WTC11 (cell line): Measurements from ENCODE around the gene TDRD9. TPM values are rescaled to one million over a fixed set of nuclear protein-coding genes. Genes with fewer than 3 reads are reported as not detected.

ENCODE experiments used
- ATAC-seq: fragments of 200-7000 bp; cut with Tn5 transposase; 2 replicates; pipeline ENCODE4 v1.10.0; 2021; ENCODE audit warnings: mild to moderate bottlenecking, moderate library complexity
- CTCF ChIA-PET: fragments of 300-600 bp; sonication (Branson Sonifier 250); formaldehyde crosslinking; loops from one replicate; lab custom pipeline; 2021; ENCODE audit warnings: antibody characterized with exemption; lab: Charles Lee
- POLR2A ChIA-PET: fragments of 350-600 bp; sonication (Branson Sonifier 250); formaldehyde crosslinking; loops from one replicate; lab custom pipeline; 2021; ENCODE audit warnings: antibody characterized with exemption; lab: Charles Lee
- DNase-seq: peaks from one replicate; pipeline ENCODE4 v3.0.0; 2021; ENCODE audit warnings: low spot score
- H3K27ac Mint-ChIP-seq: 2 replicates; pipeline ENCODE4 v1.8.0; 2021; ENCODE audit warnings: mixed read lengths
- H3K27me3 Mint-ChIP-seq: 2 replicates; pipeline ENCODE4 v1.8.0; 2021; ENCODE audit warnings: low read depth, mild to moderate bottlenecking, moderate library complexity, mixed read lengths
- H3K36me3 Mint-ChIP-seq: 2 replicates; pipeline ENCODE4 v1.8.0; 2021; ENCODE audit warnings: mixed read lengths
- H3K4me1 Mint-ChIP-seq: 2 replicates; pipeline ENCODE4 v1.8.0; 2022; ENCODE audit warnings: mixed read lengths
- H3K4me3 Mint-ChIP-seq: 2 replicates; pipeline ENCODE4 v1.8.0; 2021; ENCODE audit warnings: mild to moderate bottlenecking, moderate library complexity, mixed read lengths
- H3K9me3 Mint-ChIP-seq: 2 replicates; pipeline ENCODE4 v1.8.0; 2021; ENCODE audit warnings: mixed read lengths
- AFF4 ChIP-seq: sonication (generic); formaldehyde crosslinking; IDR thresholded peaks from 2 replicates; pipeline ENCODE4 v1.8.1; 2023; ENCODE audit warnings: mild to moderate bottlenecking, missing genetic modification reagents, borderline replicate concordance
- CREB1 ChIP-seq: sonication (generic); formaldehyde crosslinking; IDR thresholded peaks from 2 replicates; pipeline ENCODE4 v1.8.0; 2023; ENCODE audit warnings: mild to moderate bottlenecking, missing genetic modification reagents
- ELF4 ChIP-seq: sonication (generic); formaldehyde crosslinking; IDR thresholded peaks from 2 replicates; pipeline ENCODE4 v1.8.1; 2022; ENCODE audit warnings: low read depth, mild to moderate bottlenecking, moderate library complexity, missing genetic modification reagents
- EMX1 ChIP-seq: fragments of 250-450 bp; sonication (Bioruptor Pico); IDR thresholded peaks from 2 replicates; pipeline ENCODE4 v1.8.0; 2021; ENCODE audit warnings: mild to moderate bottlenecking
- ETV6 ChIP-seq: sonication (generic); formaldehyde crosslinking; IDR thresholded peaks from 2 replicates; pipeline ENCODE4 v1.8.1; 2022; ENCODE audit warnings: mild to moderate bottlenecking, missing genetic modification reagents
- FOXJ3 ChIP-seq: sonication (generic); formaldehyde crosslinking; IDR thresholded peaks from 2 replicates; pipeline ENCODE4 v1.9.0; 2021; ENCODE audit warnings: missing genetic modification reagents, mild to moderate bottlenecking, borderline replicate concordance
- FOXK1 ChIP-seq: sonication (generic); formaldehyde crosslinking; IDR thresholded peaks from 2 replicates; pipeline ENCODE4 v1.8.0; 2022; ENCODE audit warnings: mild to moderate bottlenecking, moderate library complexity, missing genetic modification reagents
- HMGA2 ChIP-seq: fragments of 250-450 bp; sonication (Bioruptor Pico); IDR thresholded peaks from 2 replicates; pipeline ENCODE4 v1.4.0; 2021; ENCODE audit warnings: mild to moderate bottlenecking, moderate library complexity
- HMGXB4 ChIP-seq: sonication (generic); formaldehyde crosslinking; IDR thresholded peaks from 2 replicates; pipeline ENCODE4 v1.8.1; 2023; ENCODE audit warnings: mild to moderate bottlenecking, moderate library complexity, missing genetic modification reagents
- JAZF1 ChIP-seq: fragments of 250-450 bp; sonication (Bioruptor Pico); IDR thresholded peaks from 2 replicates; pipeline ENCODE4 v1.9.0; 2021; ENCODE audit warnings: moderate library complexity, mild to moderate bottlenecking, inconsistent platforms
- MLX ChIP-seq: sonication (generic); formaldehyde crosslinking; IDR thresholded peaks from 2 replicates; pipeline ENCODE4 v1.8.1; 2023; ENCODE audit warnings: mild to moderate bottlenecking, missing genetic modification reagents, moderate library complexity
- NFATC4 ChIP-seq: fragments of 250-450 bp; sonication (Bioruptor Pico); IDR thresholded peaks from 2 replicates; pipeline ENCODE4 v1.9.0; 2021; ENCODE audit warnings: mild to moderate bottlenecking
- NFYB ChIP-seq: sonication (generic); formaldehyde crosslinking; conservative IDR thresholded peaks from 2 replicates; pipeline ENCODE4 v1.8.0; 2022; ENCODE audit warnings: low read depth, missing genetic modification reagents
- NR3C1 ChIP-seq: sonication (generic); formaldehyde crosslinking; conservative IDR thresholded peaks from 2 replicates; pipeline ENCODE4 v1.8.1; 2023; ENCODE audit warnings: low read depth, mild to moderate bottlenecking, missing genetic modification reagents
- OVOL2 ChIP-seq: fragments of 250-450 bp; sonication (Bioruptor Pico); IDR thresholded peaks from 2 replicates; pipeline ENCODE4 v1.9.0; 2021; ENCODE audit warnings: mild to moderate bottlenecking, borderline replicate concordance
- PREB ChIP-seq: sonication (generic); formaldehyde crosslinking; IDR thresholded peaks from 2 replicates; pipeline ENCODE4 v1.8.1; 2022; ENCODE audit warnings: mild to moderate bottlenecking, missing genetic modification reagents, moderate library complexity, borderline replicate concordance
- PRRX2 ChIP-seq: fragments of 250-450 bp; sonication (Bioruptor Pico); IDR thresholded peaks from 2 replicates; pipeline ENCODE4 v1.8.0; 2021; ENCODE audit warnings: mild to moderate bottlenecking
- RELA ChIP-seq: sonication (generic); formaldehyde crosslinking; IDR thresholded peaks from 2 replicates; pipeline ENCODE4 v1.8.1; 2022; ENCODE audit warnings: missing genetic modification reagents, mild to moderate bottlenecking, borderline replicate concordance
- RORB ChIP-seq: fragments of 250-450 bp; sonication (Bioruptor Pico); IDR thresholded peaks from 2 replicates; pipeline ENCODE4 v1.9.0; 2021; ENCODE audit warnings: mild to moderate bottlenecking
- SMAD3 ChIP-seq: sonication (generic); formaldehyde crosslinking; IDR thresholded peaks from 2 replicates; pipeline ENCODE4 v1.8.0; 2022; ENCODE audit warnings: missing genetic modification reagents, mild to moderate bottlenecking, borderline replicate concordance
- SMAD4 ChIP-seq: sonication (generic); formaldehyde crosslinking; IDR thresholded peaks from 2 replicates; pipeline ENCODE4 v1.8.0; 2022; ENCODE audit warnings: mild to moderate bottlenecking, missing genetic modification reagents
- TCF7 ChIP-seq: sonication (generic); formaldehyde crosslinking; IDR thresholded peaks from 2 replicates; pipeline ENCODE4 v1.8.0; 2022; ENCODE audit warnings: mild to moderate bottlenecking, low read depth, missing genetic modification reagents, moderate library complexity
- TEAD4 ChIP-seq: sonication (generic); formaldehyde crosslinking; IDR thresholded peaks from 2 replicates; pipeline ENCODE4 v1.8.0; 2022; ENCODE audit warnings: mild to moderate bottlenecking, missing genetic modification reagents
- ZNF396 ChIP-seq: fragments of 250-450 bp; sonication (Bioruptor Pico); IDR thresholded peaks from 2 replicates; pipeline ENCODE4 v1.8.0; 2021; ENCODE audit warnings: mild to moderate bottlenecking, moderate library complexity, borderline replicate concordance
- ZNF532 ChIP-seq: fragments of 250-450 bp; sonication (Bioruptor Pico); IDR thresholded peaks from 2 replicates; pipeline ENCODE4 v1.9.0; 2021; ENCODE audit warnings: mild to moderate bottlenecking, borderline replicate concordance
- total RNA-seq: library from RNA; stranded (reverse); gene quantifications from 3 replicates; pipeline ENCODE4 v1.2.3, GENCODE V29; 2021

The TDRD9 gene
- total RNA-seq, 1 experiment from 2014 or later = 0.17 TPM

GRCh38 chr14:104014764-104015163 is 86.5 kb downstream of the TDRD9 start:
- TF ChIP-seq PREB (no peak), CREB1 (no peak), JAZF1 (CRISPR knock-in tag) (no peak), AFF4 (CRISPR knock-in tag) (no peak), NFYB (CRISPR knock-in tag) (no peak), ZNF396 (no peak), RORB (CRISPR knock-in tag) (no peak), MLX (CRISPR knock-in tag) (no peak), NFATC4 (CRISPR knock-in tag) (no peak), TCF7 (no peak), HMGA2 (CRISPR knock-in tag) (no peak), RELA (no peak), FOXJ3 (CRISPR knock-in tag) (no peak), SMAD3 (CRISPR knock-in tag) (no peak), EMX1 (CRISPR knock-in tag) (no peak), FOXK1 (CRISPR knock-in tag) (no peak), TEAD4 (CRISPR knock-in tag) (no peak), OVOL2 (CRISPR knock-in tag) (no peak)
- Mint-ChIP-seq H3K9me3 (peaks cover 11% of the 10 kb centered on the region; the same call in 1 of the 2 replicates), H3K4me1 (no peaks in the 10 kb centered on the region), H3K4me3 (no peak overlapping the region), H3K27ac (no peak overlapping the region), H3K36me3 (no peaks in the 10 kb centered on the region), H3K27me3 (no peaks in the 10 kb centered on the region; the same call in 1 of the 2 replicates)
- ATAC-seq (no peak), DNase-seq (no peak)
- ChIA-PET POLR2A (interaction anchor here (0.6 kb wide), 1 partner anchor 16 kb away, joined by 3 read pairs; no protein-coding TSS in a partner anchor), CTCF (no interaction called here)

- ChIA-PET POLR2A (interaction anchor here (0.7 kb wide), 1 partner anchor 151 kb away, joined by 4 read pairs; no protein-coding TSS in a partner anchor), CTCF (interaction anchor here (0.6 to 3.0 kb wide), 5 partner anchors 10 to 209 kb away, joined by 3 to 11 read pairs (median 3); no protein-coding TSS in a partner anchor)
- ATAC-seq (no peak), DNase-seq (no peak)
- Mint-ChIP-seq H3K4me1 (no peaks in the 10 kb centered on the region), H3K27me3 (no peaks in the 10 kb centered on the region; the same call in 1 of the 2 replicates), H3K36me3 (no peaks in the 10 kb centered on the region), H3K4me3 (no peak overlapping the region), H3K9me3 (peaks cover 5% of the 10 kb centered on the region; the same call in 1 of the 2 replicates), H3K27ac (no peak overlapping the region)
- TF ChIP-seq ZNF532 (CRISPR knock-in tag) (no peak), SMAD4 (no peak), ELF4 (CRISPR knock-in tag) (no peak), JAZF1 (CRISPR knock-in tag) (no peak), ETV6 (CRISPR knock-in tag) (no peak), NR3C1 (CRISPR knock-in tag) (no peak), RELA (no peak), HMGXB4 (CRISPR knock-in tag) (no peak), EMX1 (CRISPR knock-in tag) (no peak), PRRX2 (no peak)
These were observed 88.8 kb downstream of the TDRD9 start for GRCh38 chr14:104016873-104017650.
